ENCODE data around the gene XPO5.
"Not testable (repeated sequence)": the region's sequence is repeated elsewhere in the genome, so short reads cannot be mapped to it uniquely, and the experiment has no call there.

The XPO5 gene

GRCh38 chr6:43516367-43516696, 59.5 kb downstream of the XPO5 start:
- no peak for DNase-seq

- no peak for DNase-seq
These were observed 60.0 kb downstream of the XPO5 start for GRCh38 chr6:43515808-43516207.

GRCh38 chr6:43511824-43512415, 63.9 kb downstream of the XPO5 start:
- DNase-seq, result no peak

GRCh38 chr6:43510827-43511163, 65.0 kb downstream of the XPO5 start:
- no peak for DNase-seq

- DNase-seq, result no peak
These were observed 65.6 kb downstream of the XPO5 start, which contains the start of gene LRRC73 for GRCh38 chr6:43509984-43510826. Gene LRRC73 (minus strand): TSS chr6:43510346. CDS start chr6:43509785, 561 bp downstream.

- no peak for DNase-seq
These were observed 66.5 kb downstream of the XPO5 start for GRCh38 chr6:43509142-43509983.

- DNase-seq, result no peak
These were observed 67.2 kb downstream of the XPO5 start for GRCh38 chr6:43508481-43509141.

GRCh38 chr6:43506667-43507471, 69.0 kb downstream of the XPO5 start:
- DNase-seq, result no peak

- DNase-seq, result no peak
These were observed 69.7 kb downstream of the XPO5 start for GRCh38 chr6:43506171-43506570.

- DNase-seq, result no peak
These were observed 70.1 kb downstream of the XPO5 start for GRCh38 chr6:43505718-43506117.

- no peak for DNase-seq
These were observed 70.9 kb downstream of the XPO5 start for GRCh38 chr6:43504756-43505593.

GRCh38 chr6:43503443-43503842, 72.4 kb downstream of the XPO5 start:
- no peak for DNase-seq

GRCh38 chr6:43502666-43503065, 73.2 kb downstream of the XPO5 start:
- no peak for DNase-seq

- DNase-seq, result no peak
These were observed 74.9 kb downstream of the XPO5 start for GRCh38 chr6:43500921-43501320.

GRCh38 chr6:43499028-43499815, 76.6 kb downstream of the XPO5 start:
- DNase-seq, result no peak

GRCh38 chr6:43498291-43498690, 77.5 kb downstream of the XPO5 start:
- not testable (repeated sequence) for DNase-seq

- DNase-seq, result no peak
These were observed 78.1 kb downstream of the XPO5 start for GRCh38 chr6:43497689-43498088.

GRCh38 chr6:43497129-43497396, 78.8 kb downstream of the XPO5 start:
- no peak for DNase-seq

GRCh38 chr6:43496370-43497128, 79.3 kb downstream of the XPO5 start:
- no peak for DNase-seq

GRCh38 chr6:43495409-43495941, 80.4 kb downstream of the XPO5 start:
- no peak for DNase-seq

Measured in GF-D8 (cell line).